Keratinocyte (primary cell): ENCODE results near the gene RGS6. TPM values are rescaled to one million over a fixed set of nuclear protein-coding genes. Genes with fewer than 3 reads are reported as not detected.

Source experiments
- DNase-seq: peaks from one replicate; pipeline ENCODE4 v3.0.0-alpha.2; 2011; ENCODE audit warnings: low read depth, missing footprints, low spot score
- FAIRE-seq: peaks from 2 replicates; lab custom pipeline; 2011; peaks lifted over from hg19 to GRCh38; lab: Jason Lieb, UNC
- H2AFZ ChIP-seq: 2 replicates; pipeline ENCODE4 v1.6.0; 2012; ENCODE audit warnings: low read length, control low read depth, inconsistent platforms; ENCODE audit not compliant: control insufficient read depth
- H3K27ac ChIP-seq: 2 replicates; pipeline ENCODE4 v1.5.1; 2011; ENCODE audit warnings: low read length; ENCODE audit not compliant: control insufficient read depth, insufficient read depth
- H3K27me3 ChIP-seq: 3 replicates; pipeline ENCODE4 v1.6.0; 2011; ENCODE audit warnings: low read length; ENCODE audit not compliant: control insufficient read depth, insufficient read depth; ENCODE audit errors: extremely low read depth
- H3K36me3 ChIP-seq, 2 experiments: 2 replicates in 1 of 2; 3 replicates in 1 of 2; pipeline ENCODE4 v1.5.1; 2011; ENCODE audit warnings: low read length in 2 of 2, mild to moderate bottlenecking in 1 of 2; ENCODE audit not compliant: control insufficient read depth in 2 of 2, insufficient read depth in 2 of 2; ENCODE audit errors: extremely low read depth in 1 of 2
- H3K4me1 ChIP-seq: 3 replicates; pipeline ENCODE4 v1.5.1; 2011; ENCODE audit warnings: low read length; ENCODE audit not compliant: control insufficient read depth, insufficient read depth; ENCODE audit errors: extremely low read depth
- H3K4me2 ChIP-seq: 3 replicates; pipeline ENCODE4 v1.6.0; 2011; ENCODE audit warnings: low read depth, low read length; ENCODE audit not compliant: control insufficient read depth, insufficient read depth; ENCODE audit errors: extremely low read depth
- H3K4me3 ChIP-seq, 3 experiments: fragments of 200-600 bp in 1 of 3; sonication (generic) in 1 of 3; 2 replicates in 2 of 3; 3 replicates in 1 of 3; pipeline ENCODE4 v1.5.1; 2011 to 2016; ENCODE audit warnings: low read length in 3 of 3, mild to moderate bottlenecking in 3 of 3, control low read depth in 2 of 3, inconsistent platforms in 1 of 3, low read depth in 1 of 3, mixed read lengths in 1 of 3, mixed run types in 1 of 3, moderate library complexity in 1 of 3; ENCODE audit not compliant: control insufficient read depth in 2 of 3, insufficient read depth in 2 of 3; ENCODE audit errors: extremely low read depth in 1 of 3
- H3K79me2 ChIP-seq: 2 replicates; pipeline ENCODE4 v1.6.0; 2012; ENCODE audit warnings: low read length; ENCODE audit not compliant: control insufficient read depth, insufficient read depth
- H3K9ac ChIP-seq: 3 replicates; pipeline ENCODE4 v1.6.0; 2011; ENCODE audit warnings: low read length; ENCODE audit not compliant: control insufficient read depth, insufficient read depth; ENCODE audit errors: extremely low read depth
- H3K9me1 ChIP-seq: 3 replicates; pipeline ENCODE4 v1.6.0; 2011; ENCODE audit warnings: low read length; ENCODE audit not compliant: control insufficient read depth, insufficient read depth; ENCODE audit errors: extremely low read depth
- H3K9me3 ChIP-seq: 2 replicates; pipeline ENCODE4 v1.5.1; 2012; ENCODE audit warnings: low read depth, low read length; ENCODE audit not compliant: control insufficient read depth
- H4K20me1 ChIP-seq: 3 replicates; pipeline ENCODE4 v1.6.0; 2011; ENCODE audit warnings: low read length; ENCODE audit not compliant: control insufficient read depth, insufficient read depth; ENCODE audit errors: extremely low read depth
- CTCF ChIP-seq, 3 experiments: IDR thresholded peaks in 1 of 3; conservative IDR thresholded peaks in 1 of 3; optimal IDR thresholded peaks in 1 of 3; 2 replicates in 2 of 3; 3 replicates in 1 of 3; pipeline versions ENCODE3 to v1.5.1; 2011; ENCODE audit warnings: low read length in 3 of 3, mild to moderate bottlenecking in 3 of 3, moderate library complexity in 2 of 3, control low read depth in 1 of 3, inconsistent platforms in 1 of 3; ENCODE audit not compliant: insufficient read depth in 2 of 3; ENCODE audit errors: extremely low read depth in 1 of 3
- EZH2 ChIP-seq: IDR thresholded peaks from one replicate; pipeline ENCODE4 v1.6.1; 2012; ENCODE audit warnings: inconsistent platforms, mild to moderate bottlenecking, low read length, moderate library complexity
- dilution Hi-C: fragments of 300-500 bp; cut with MboI; formaldehyde crosslinking; loops from one replicate; pipeline ENCODE4 v1.7.0; 2020; ENCODE audit warnings: low sequenced_read_pairs; ENCODE audit not compliant: extremely low pct_ligation_motif_present
- polyA plus RNA-seq, 5 experiments: library from polyadenylated mRNA; depleted of rRNA in 3 of 5; stranded (reverse) in 3 of 5; stranded (forward) in 1 of 5; unstranded in 1 of 5; fragments of >200 nt; gene quantifications; 1 replicate in 1 of 5; 2 replicates in 3 of 5; 3 replicates in 1 of 5; pipeline versions ENCODE4 v1.2.1 to v1.2.3, GENCODE V29; 2011 to 2012; ENCODE audit warnings: missing spikeins in 2 of 5, low read depth in 1 of 5, low replicate concordance in 1 of 5

The RGS6 gene
- polyA plus RNA-seq, 1 donor (not counting 4 experiments of a cell fraction or from before 2014, with no cell fraction given): not detected

GRCh38 chr14:72383865-72384264 lies 451.6 kb downstream of the RGS6 start:
- DNase-seq (no peak), FAIRE-seq (no peak)
- Histone ChIP-seq H3K9me1 (no peaks in the 10 kb centered on the region), H3K4me3 (no peak overlapping the region), H3K4me2 (no peak overlapping the region), H3K27ac (no peak overlapping the region), H2AFZ (no peak overlapping the region), H3K9me3 (no peaks in the 10 kb centered on the region), H3K36me3 (no peaks in the 10 kb centered on the region), H3K9ac (no peak overlapping the region), H4K20me1 (no peaks in the 10 kb centered on the region), H3K27me3 (no peaks in the 10 kb centered on the region), H3K4me1 (no peaks in the 10 kb centered on the region), H3K79me2 (no peaks in the 10 kb centered on the region)
- dilution Hi-C loops: no loop called here
- TF ChIP-seq EZH2 (no peak), CTCF (optimal IDR thresholded peaks at IDR 0.05 in 1 of 3, IDR thresholded peaks at IDR 0.05 in 1 of 3, conservative IDR thresholded peaks at IDR 0.05 in 1 of 3; ENCODE audit: extremely low read depth in 1 of 3, insufficient read depth in 2 of 3, low read length in 3 of 3) (no peak)

DNA sequence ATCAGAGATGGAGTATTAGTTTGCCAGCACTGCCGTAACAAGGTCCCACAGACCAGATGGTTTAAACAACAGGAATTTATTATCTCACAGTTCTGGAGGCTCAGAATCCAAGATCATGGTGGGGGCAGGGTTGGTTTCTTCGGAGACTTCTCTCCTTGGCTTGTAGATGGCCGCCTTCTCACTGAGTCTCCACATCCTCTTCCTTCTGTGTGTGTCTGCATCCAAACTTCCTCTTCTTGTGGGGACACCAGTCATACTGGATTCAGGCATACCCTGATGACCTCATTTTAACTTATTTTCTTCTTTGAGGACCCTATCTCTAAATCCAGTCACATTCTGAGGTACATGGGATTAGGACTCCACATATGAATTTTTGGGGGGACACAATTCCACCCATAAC lies 455.5 kb downstream of the RGS6 start:
- Histone ChIP-seq H2AFZ (no peak overlapping the region), H3K27me3 (no peaks in the 10 kb centered on the region), H3K9me3 (no peaks in the 10 kb centered on the region), H4K20me1 (no peaks in the 10 kb centered on the region), H3K9me1 (no peaks in the 10 kb centered on the region), H3K27ac (no peak overlapping the region), H3K4me3 (no peak overlapping the region), H3K36me3 (no peaks in the 10 kb centered on the region), H3K4me2 (no peak overlapping the region), H3K79me2 (no peaks in the 10 kb centered on the region), H3K9ac (no peak overlapping the region), H3K4me1 (no peaks in the 10 kb centered on the region)
- no peak for DNase-seq
- dilution Hi-C loops: no loop called here
- FAIRE-seq: no peak
- TF ChIP-seq CTCF (optimal IDR thresholded peaks at IDR 0.05 in 1 of 3, IDR thresholded peaks at IDR 0.05 in 1 of 3, conservative IDR thresholded peaks at IDR 0.05 in 1 of 3; ENCODE audit: extremely low read depth in 1 of 3, insufficient read depth in 2 of 3, low read length in 3 of 3): no peak
- no peak for TF ChIP-seq EZH2
